PFSK-1 (cell line): ENCODE data around the gene PLA2G3.

ENCODE experiments used
- FOXP2 ChIP-seq: optimal IDR thresholded peaks from 2 replicates; pipeline ENCODE3; 2011; ENCODE audit warnings: borderline replicate concordance, control low read depth, inconsistent platforms; ENCODE audit not compliant: insufficient read depth; ENCODE audit errors: extremely low read length, extremely low read depth
- POLR2AphosphoS5 ChIP-seq: IDR thresholded peaks from 2 replicates; pipeline ENCODE4 v1.6.1; 2012; ENCODE audit warnings: low read depth, mild to moderate bottlenecking, control low read depth, low read length, moderate library complexity
- REST ChIP-seq, 2 experiments: IDR thresholded peaks; 2 replicates each; pipeline versions ENCODE4 v1.6.1 to v1.8.0; 2011 to 2012; ENCODE audit warnings: low read depth in 2 of 2, low read length in 2 of 2, control low read depth in 1 of 2, inconsistent platforms in 1 of 2, mild to moderate bottlenecking in 1 of 2, moderate library complexity in 1 of 2; ENCODE audit not compliant: insufficient read depth in 1 of 2
- SIN3A ChIP-seq: IDR thresholded peaks from 2 replicates; pipeline ENCODE4 v1.6.1; 2012; ENCODE audit warnings: mild to moderate bottlenecking, low read length, moderate library complexity, borderline replicate concordance; ENCODE audit not compliant: insufficient read depth
- TAF1 ChIP-seq: IDR thresholded peaks from 2 replicates; pipeline ENCODE4 v1.6.1; 2012; ENCODE audit warnings: low read length, control low read depth, borderline replicate concordance; ENCODE audit not compliant: insufficient read depth

The PLA2G3 gene

GRCh38 chr22:31103899-31104694, 36.2 kb downstream of the PLA2G3 start:
- TF ChIP-seq REST (IDR thresholded peaks at IDR 0.05; ENCODE audit: insufficient read depth in 1 of 2, low read depth in 2 of 2, low read length in 2 of 2) (no peak), FOXP2 (no peak)

GRCh38 chr22:31103111-31103510, 37.2 kb downstream of the PLA2G3 start:
- TF ChIP-seq POLR2AphosphoS5 (no peak), REST (IDR thresholded peaks at IDR 0.05; ENCODE audit: insufficient read depth in 1 of 2, low read depth in 2 of 2, low read length in 2 of 2) (no peak), TAF1 (no peak), FOXP2 (no peak), SIN3A (no peak)

- TF ChIP-seq TAF1 (no peak), REST (IDR thresholded peaks at IDR 0.05; ENCODE audit: insufficient read depth in 1 of 2, low read depth in 2 of 2, low read length in 2 of 2) (no peak), FOXP2 (no peak), SIN3A (no peak), POLR2AphosphoS5 (no peak)
Measured at GRCh38 chr22:31102441-31103081, 37.7 kb downstream of the PLA2G3 start.

GRCh38 chr22:31100762-31101525, 39.4 kb downstream of the PLA2G3 start:
- TF ChIP-seq FOXP2: no peak
- no peak for TF ChIP-seq POLR2AphosphoS5
- no peak for TF ChIP-seq SIN3A
- no peak for TF ChIP-seq REST (IDR thresholded peaks at IDR 0.05; ENCODE audit: insufficient read depth in 1 of 2, low read depth in 2 of 2, low read length in 2 of 2)
- no peak for TF ChIP-seq TAF1
